Ascending aorta (tissue), 2 donors: ENCODE results near the gene NAB1. TPM values are rescaled to one million over a fixed set of nuclear protein-coding genes. Genes with fewer than 3 reads are reported as not detected.
"Not testable (repeated sequence)": the region's sequence is repeated elsewhere in the genome, so short reads cannot be mapped to it uniquely, and the experiment has no call there.

Experiments used
- DNase-seq, 2 donors: peaks; one replicate each; pipeline ENCODE4 v3.0.0-alpha.2; 2019; ENCODE audit warnings: low spot score in 2 of 2
- H3K27ac ChIP-seq, 2 donors: fragments of 200-600 bp; sonication (generic); one replicate each; pipeline ENCODE4 v1.5.1; 2016 to 2017; ENCODE audit warnings: mild to moderate bottlenecking in 1 of 2
- H3K27me3 ChIP-seq: fragments of 200-600 bp; sonication (generic); one replicate; pipeline ENCODE4 v1.5.1; 2017
- H3K36me3 ChIP-seq, 2 donors: fragments of 200-600 bp; sonication (generic); one replicate each; pipeline ENCODE4 v1.5.1; 2016
- H3K4me1 ChIP-seq, 2 donors: fragments of 200-600 bp; sonication (generic); one replicate each; pipeline ENCODE4 v1.5.1; 2016 to 2017; ENCODE audit warnings: mild to moderate bottlenecking in 1 of 2
- H3K4me3 ChIP-seq, 2 donors: fragments of 200-600 bp; sonication (generic); one replicate each; pipeline ENCODE4 v1.5.1; 2016 to 2017; ENCODE audit warnings: mild to moderate bottlenecking in 1 of 2
- H3K9me3 ChIP-seq, 2 donors: fragments of 200-600 bp; sonication (generic); one replicate each; pipeline ENCODE4 v1.5.1; 2016
- CTCF ChIP-seq, 3 experiments: fragments of 200-600 bp in 2 of 3; fragments of 450-650 bp in 1 of 3; sonication (generic) in 2 of 3; IDR thresholded peaks; one replicate each; pipeline ENCODE4 v1.5.1; 2016 to 2019; ENCODE audit warnings: antibody characterized with exemption in 3 of 3, mild to moderate bottlenecking in 1 of 3, moderate library complexity in 1 of 3
- intact Hi-C: fragments of 100-400 bp; cut with DNase I; formaldehyde crosslinking; loops from one replicate; pipeline ENCODE4 v1.15.1; 2023
- total RNA-seq: library from RNA; depleted of rRNA; stranded (reverse); fragments of >200 nt; gene quantifications from one replicate; pipeline ENCODE4 v1.1.0, GENCODE V29; 2016

Gene NAB1
- total RNA-seq, 1 donor from 2014 or later = 63.2 TPM

- intact Hi-C loops = no loop called here
- Histone ChIP-seq H3K9me3 (no peaks in the 10 kb centered on the region), H3K4me1 (no peaks in the 10 kb centered on the region), H3K27ac (no peak overlapping the region), H3K36me3 (no peaks in the 10 kb centered on the region), H3K4me3 (no peak overlapping the region), H3K27me3 (no peaks in the 10 kb centered on the region)
- no peak for DNase-seq
- no peak for TF ChIP-seq CTCF (IDR thresholded peaks at IDR 0.05)
Measured at GRCh38 chr2:190705280-190705679, 56.4 kb downstream of the NAB1 start.

- no peak for TF ChIP-seq CTCF (IDR thresholded peaks at IDR 0.05)
- no peaks in the 10 kb centered on the region for H3K4me1 ChIP-seq
- no peak for DNase-seq
Measured at GRCh38 chr2:190707726-190708125, 58.8 kb downstream of the NAB1 start.

GRCh38 chr2:190708650-190709049 is 59.8 kb downstream of the NAB1 start:
- H3K9me3 ChIP-seq, H3K4me1 ChIP-seq, H3K27ac ChIP-seq, intact Hi-C loops, H3K4me3 ChIP-seq, DNase-seq, H3K36me3 ChIP-seq, H3K27me3 ChIP-seq: not testable (repeated sequence)

More at GRCh38 chr2:190707726-190708125, 58.8 kb downstream of the NAB1 start:
- intact Hi-C loops = no loop called here
- H3K27ac ChIP-seq = no peak overlapping the region
- no peaks in the 10 kb centered on the region for H3K27me3 ChIP-seq
- H3K4me3 ChIP-seq = no peak overlapping the region
- H3K36me3 ChIP-seq = no peaks in the 10 kb centered on the region
- H3K9me3 ChIP-seq = no peaks in the 10 kb centered on the region

GRCh38 chr2:190711069-190711468 is 62.2 kb downstream of the NAB1 start:
- Histone ChIP-seq H3K27me3 (no peaks in the 10 kb centered on the region), H3K27ac (no peak overlapping the region), H3K36me3 (no peaks in the 10 kb centered on the region), H3K4me1 (no peaks in the 10 kb centered on the region), H3K9me3 (no peaks in the 10 kb centered on the region), H3K4me3 (no peak overlapping the region)
- TF ChIP-seq CTCF (IDR thresholded peaks at IDR 0.05) = no peak
- no peak for DNase-seq
- intact Hi-C loops = no loop called here

GRCh38 chr2:190713471-190713870 is 64.6 kb downstream of the NAB1 start:
- intact Hi-C loops = no loop called here
- H3K36me3 ChIP-seq = no peaks in the 10 kb centered on the region
- DNase-seq = no peak
- H3K27me3 ChIP-seq = no peaks in the 10 kb centered on the region
- no peaks in the 10 kb centered on the region for H3K9me3 ChIP-seq
- no peaks in the 10 kb centered on the region for H3K4me1 ChIP-seq
- H3K27ac ChIP-seq = no peak overlapping the region
- no peak overlapping the region for H3K4me3 ChIP-seq
- no peak for TF ChIP-seq CTCF (IDR thresholded peaks at IDR 0.05)

GRCh38 chr2:190714958-190715357 is 66.1 kb downstream of the NAB1 start:
- no peaks in the 10 kb centered on the region for H3K27me3 ChIP-seq
- no peaks in the 10 kb centered on the region for H3K9me3 ChIP-seq
- H3K27ac ChIP-seq = no peak overlapping the region
- TF ChIP-seq CTCF (IDR thresholded peaks at IDR 0.05) = no peak
- intact Hi-C loops = no loop called here
- no peaks in the 10 kb centered on the region for H3K36me3 ChIP-seq
- DNase-seq = no peak
- H3K4me3 ChIP-seq = no peak overlapping the region
- H3K4me1 ChIP-seq = no peaks in the 10 kb centered on the region
